ENCODE results near the gene REL.

REL gene

DNA sequence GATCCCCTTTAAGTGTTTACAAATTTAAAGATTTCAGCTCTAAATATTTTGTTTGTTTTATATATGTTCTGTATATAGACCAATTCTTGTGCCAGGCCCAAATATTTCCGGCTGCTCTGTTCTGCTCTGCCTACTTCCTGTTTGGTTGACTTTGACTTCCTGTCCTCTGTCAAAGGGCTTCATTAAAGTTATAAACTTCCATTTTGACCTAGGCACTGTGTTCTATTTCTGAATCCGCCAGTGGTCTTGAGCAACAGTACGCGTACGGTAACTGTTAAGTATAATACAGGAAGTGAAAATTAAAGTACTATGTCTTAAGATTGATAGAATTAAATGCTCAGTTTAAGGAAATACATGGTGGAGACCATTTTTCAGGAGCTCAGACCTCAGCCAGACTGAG, 13.5 kb upstream of the REL start:
- DNase-seq (ENCODE audit: insufficient read length, low spot score) (no peak), FAIRE-seq (no peak)
- TF ChIP-seq, protein P1, sequence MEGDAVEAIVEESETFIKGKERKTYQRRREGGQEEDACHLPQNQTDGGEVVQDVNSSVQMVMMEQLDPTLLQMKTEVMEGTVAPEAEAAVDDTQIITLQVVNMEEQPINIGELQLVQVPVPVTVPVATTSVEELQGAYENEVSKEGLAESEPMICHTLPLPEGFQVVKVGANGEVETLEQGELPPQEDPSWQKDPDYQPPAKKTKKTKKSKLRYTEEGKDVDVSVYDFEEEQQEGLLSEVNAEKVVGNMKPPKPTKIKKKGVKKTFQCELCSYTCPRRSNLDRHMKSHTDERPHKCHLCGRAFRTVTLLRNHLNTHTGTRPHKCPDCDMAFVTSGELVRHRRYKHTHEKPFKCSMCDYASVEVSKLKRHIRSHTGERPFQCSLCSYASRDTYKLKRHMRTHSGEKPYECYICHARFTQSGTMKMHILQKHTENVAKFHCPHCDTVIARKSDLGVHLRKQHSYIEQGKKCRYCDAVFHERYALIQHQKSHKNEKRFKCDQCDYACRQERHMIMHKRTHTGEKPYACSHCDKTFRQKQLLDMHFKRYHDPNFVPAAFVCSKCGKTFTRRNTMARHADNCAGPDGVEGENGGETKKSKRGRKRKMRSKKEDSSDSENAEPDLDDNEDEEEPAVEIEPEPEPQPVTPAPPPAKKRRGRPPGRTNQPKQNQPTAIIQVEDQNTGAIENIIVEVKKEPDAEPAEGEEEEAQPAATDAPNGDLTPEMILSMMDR (IDR thresholded peaks at IDR 0.05; ENCODE audit: insufficient read depth, missing control alignments), result no peak

DNA sequence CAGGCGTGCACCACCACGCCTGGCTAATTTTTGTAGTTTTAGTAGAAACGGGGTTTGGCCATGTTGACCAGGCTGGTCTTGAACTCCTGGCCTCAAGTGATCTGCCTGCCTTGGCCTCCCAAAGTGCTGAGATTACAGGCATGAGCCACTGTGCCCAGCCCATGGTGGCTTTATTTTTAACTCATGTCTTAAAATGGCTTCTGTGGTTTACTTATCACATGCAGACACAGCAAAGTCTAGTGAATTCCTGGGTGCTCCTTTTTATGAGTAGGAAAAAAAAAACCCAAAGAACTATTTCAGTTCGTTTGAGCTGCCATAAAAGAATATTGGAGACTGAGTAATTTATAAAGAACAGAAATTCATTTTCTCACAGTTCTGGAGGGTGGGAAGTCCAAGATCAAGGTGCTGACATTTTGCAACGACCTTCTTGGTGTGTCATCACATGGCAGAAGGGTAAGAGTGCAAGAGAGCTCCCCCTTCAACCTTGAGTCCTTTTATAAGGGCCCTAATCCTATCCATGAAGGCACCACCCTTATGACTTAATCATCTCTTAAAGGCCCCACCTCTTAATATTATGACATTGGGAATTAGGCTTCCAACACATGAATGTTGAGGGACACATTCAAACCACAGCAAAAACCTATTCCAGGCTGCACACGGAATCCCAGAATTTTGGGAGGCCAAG, 12.6 kb upstream of the REL start:
- FAIRE-seq, result no peak
- DNase-seq (ENCODE audit: insufficient read length, low spot score), result no peak

DNA sequence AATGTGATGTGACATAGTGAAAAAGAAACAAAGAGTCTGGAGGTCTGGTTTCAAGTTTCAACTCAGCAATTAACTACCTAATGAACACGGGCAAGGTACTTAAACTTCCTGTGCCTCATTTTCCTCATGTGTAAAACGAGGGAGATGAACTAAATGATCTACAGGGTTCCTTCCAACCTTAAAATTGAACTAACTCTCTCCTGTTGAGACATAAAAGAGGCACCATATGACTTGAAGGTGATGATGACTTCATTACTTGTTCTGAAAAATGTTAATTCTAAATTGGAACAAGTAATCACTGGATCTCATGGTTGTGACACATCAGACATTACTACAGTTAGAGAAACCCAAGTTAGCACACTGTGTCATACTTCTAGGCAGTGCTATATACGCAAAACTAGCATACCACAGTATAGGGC, 8.9 kb upstream of the REL start:
- DNase-seq (ENCODE audit: insufficient read length, low spot score) (no peak), FAIRE-seq (no peak)
- TF ChIP-seq, protein P1 (IDR thresholded peaks at IDR 0.05; ENCODE audit: insufficient read depth, missing control alignments), result no peak

More for the DNA sequence above, 12.6 kb upstream of the REL start:
- TF ChIP-seq, protein P1 (IDR thresholded peaks at IDR 0.05; ENCODE audit: insufficient read depth, missing control alignments), result no peak

DNA sequence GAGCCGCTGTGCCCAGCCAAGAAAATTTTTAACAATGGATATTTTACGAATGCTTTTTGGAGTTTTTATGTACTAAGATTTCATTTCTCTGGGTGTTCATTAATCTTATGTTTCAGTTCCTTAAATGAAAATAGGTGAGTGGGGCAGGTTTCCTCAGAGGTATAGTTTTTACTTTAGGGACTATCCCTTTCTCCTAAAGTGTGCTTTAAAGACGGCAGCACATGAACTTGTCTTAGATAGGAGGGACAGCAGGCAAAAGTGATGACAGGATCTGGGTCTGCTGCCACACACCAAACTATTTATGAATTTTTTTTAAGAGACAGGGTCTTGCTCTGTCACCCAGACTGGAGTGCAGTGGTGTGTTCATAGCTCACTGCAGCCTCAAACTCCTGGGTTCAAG, 8.0 kb upstream of the REL start:
- DNase-seq (ENCODE audit: insufficient read length, low spot score) (no peak), FAIRE-seq (no peak)
- TF ChIP-seq, protein P1 (IDR thresholded peaks at IDR 0.05; ENCODE audit: insufficient read depth, missing control alignments), result no peak

DNA sequence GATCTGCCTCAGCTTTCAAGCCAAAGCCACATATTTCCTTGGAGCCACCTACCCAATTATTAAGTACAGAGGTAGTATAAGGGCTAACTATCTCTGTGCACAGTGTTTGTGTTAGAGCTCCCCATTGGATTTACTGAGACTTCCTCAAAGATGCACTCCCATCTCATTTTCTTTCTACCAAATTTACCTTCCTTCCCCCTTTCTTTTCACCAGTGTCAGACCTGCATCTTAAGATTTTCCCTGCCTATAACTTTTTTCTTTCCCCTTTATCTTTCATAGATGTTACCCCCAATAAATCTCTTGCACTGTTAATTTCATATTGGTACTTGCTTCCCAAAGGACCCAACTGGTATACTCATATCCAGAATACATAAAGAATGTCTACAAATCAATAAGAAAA, 5.9 kb upstream of the REL start:
- DNase-seq (ENCODE audit: insufficient read length, low spot score) (no peak), FAIRE-seq (no peak)
- TF ChIP-seq, protein P1 (IDR thresholded peaks at IDR 0.05; ENCODE audit: insufficient read depth, missing control alignments), result no peak

DNA sequence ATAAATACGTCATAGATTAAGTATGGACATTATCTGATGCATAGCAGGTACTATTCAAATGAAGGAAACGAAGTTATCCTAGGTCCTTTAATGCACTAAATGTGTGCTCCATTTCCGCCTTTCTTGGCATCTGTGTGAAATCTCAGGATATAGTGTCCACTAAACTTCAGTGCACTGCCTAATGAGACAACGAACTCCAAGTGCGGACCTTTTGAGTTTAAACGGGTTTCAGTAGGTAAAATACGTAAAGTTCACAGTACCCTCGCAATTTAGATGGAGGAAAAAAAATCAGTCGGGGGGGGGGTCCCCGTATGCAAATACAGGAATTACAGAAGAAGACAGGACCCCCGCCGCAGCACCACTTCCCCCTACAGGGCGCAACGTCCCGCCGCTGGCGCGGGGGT, 729 bp upstream of the REL start:
- FAIRE-seq, result no peak
- TF ChIP-seq, protein P1 (IDR thresholded peaks at IDR 0.05; ENCODE audit: insufficient read depth, missing control alignments), result no peak
- DNase-seq (ENCODE audit: insufficient read length, low spot score), result no peak

DNA sequence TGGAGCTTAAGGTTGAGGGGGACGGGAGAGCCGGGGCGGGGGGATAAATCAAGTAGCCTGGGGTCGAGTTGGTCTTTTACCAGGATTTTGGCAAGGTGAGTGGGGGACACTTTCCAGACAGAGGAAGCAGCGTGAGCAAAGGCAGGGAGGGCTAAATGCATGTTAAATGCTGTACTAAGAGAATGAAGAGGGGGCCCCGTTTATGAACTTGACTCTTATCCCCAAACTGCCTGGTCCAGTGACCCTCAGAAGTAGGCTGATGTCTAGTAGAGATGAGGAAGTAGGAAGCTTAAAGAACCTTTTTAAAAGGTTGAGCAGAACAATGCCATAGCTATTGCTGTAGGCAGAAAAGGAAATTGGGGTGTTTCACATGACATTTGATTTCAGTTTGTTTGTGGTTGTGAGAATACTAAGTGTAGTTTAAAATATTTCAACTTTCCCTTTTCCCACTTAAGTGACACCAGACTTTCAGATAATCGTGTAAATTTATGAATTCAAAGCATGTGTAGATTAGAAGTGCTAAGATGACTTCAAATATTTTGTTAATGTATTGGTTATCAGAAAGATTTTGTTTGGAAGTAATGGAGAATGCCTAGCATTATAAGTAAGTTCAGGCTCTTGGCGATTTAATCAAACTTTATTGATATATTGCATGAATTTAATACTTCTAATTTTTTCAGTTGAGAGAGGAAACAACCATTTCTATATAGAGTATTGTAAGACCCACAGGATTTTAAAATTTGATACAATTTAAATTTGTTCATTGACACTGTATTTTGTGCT, 1.8 kb downstream of the REL start:
- DNase-seq (ENCODE audit: insufficient read length, low spot score) (no peak), FAIRE-seq (no peak)
- TF ChIP-seq, protein P1 (IDR thresholded peaks at IDR 0.05; ENCODE audit: insufficient read depth, missing control alignments), result no peak
